H1 (cell line): ENCODE measurements around the gene CD68.

Source experiments
- CREB1 ChIP-seq: IDR thresholded peaks from 2 replicates; pipeline ENCODE4 v1.6.1; 2012; ENCODE audit warnings: inconsistent platforms
- CTCF ChIP-seq, 3 experiments: IDR thresholded peaks; 1 replicate in 2 of 3; 2 replicates in 1 of 3; pipeline versions ENCODE4 v1.5.1 to v1.6.1; 2011; ENCODE audit warnings: low read length in 3 of 3, mild to moderate bottlenecking in 3 of 3, inconsistent platforms in 2 of 3, low read depth in 1 of 3, moderate library complexity in 1 of 3; ENCODE audit not compliant: insufficient read depth in 1 of 3; ENCODE audit errors: control extremely low read depth in 1 of 3
- EGR1 ChIP-seq: IDR thresholded peaks from 2 replicates; pipeline ENCODE4 v1.6.1; 2011; ENCODE audit warnings: low read depth, low read length, borderline replicate concordance
- EZH2 ChIP-seq: fragments of 200-600 bp; sonication (generic); IDR thresholded peaks from 2 replicates; pipeline ENCODE4 v1.7.1; 2012; ENCODE audit warnings: low read depth, mild to moderate bottlenecking, moderate library complexity, low read length, inconsistent platforms; ENCODE audit not compliant: severe bottlenecking
- FOSL1 ChIP-seq: IDR thresholded peaks from 2 replicates; pipeline ENCODE4 v1.6.1; 2011; ENCODE audit warnings: mild to moderate bottlenecking, low read depth, low read length, moderate library complexity; ENCODE audit not compliant: insufficient read depth
- HDAC2 ChIP-seq, 2 experiments: fragments of 300-600 bp in 1 of 2; sonication (generic) in 1 of 2; IDR thresholded peaks; 2 replicates each; pipeline ENCODE4 v1.6.1; 2011 to 2012; ENCODE audit warnings: low read depth in 2 of 2, low read length in 2 of 2, mild to moderate bottlenecking in 2 of 2, moderate library complexity in 2 of 2, borderline replicate concordance in 1 of 2, inconsistent platforms in 1 of 2
- NRF1 ChIP-seq: IDR thresholded peaks from 2 replicates; pipeline ENCODE4 v1.6.1; 2011; ENCODE audit warnings: mild to moderate bottlenecking, low read depth, low read length, improper control_type of control experiment
- POLR2A ChIP-seq, 2 experiments: IDR thresholded peaks; 1 replicate in 1 of 2; 2 replicates in 1 of 2; pipeline ENCODE4 v1.6.1; 2011; ENCODE audit warnings: low read depth in 2 of 2, low read length in 2 of 2, mild to moderate bottlenecking in 2 of 2; ENCODE audit errors: control extremely low read depth in 1 of 2
- POLR2AphosphoS5 ChIP-seq: IDR thresholded peaks from 2 replicates; pipeline ENCODE4 v1.6.1; 2011; ENCODE audit warnings: low read depth, low read length
- ZNF274 ChIP-seq: IDR thresholded peaks from 2 replicates; pipeline ENCODE4 v1.7.0; 2012; ENCODE audit warnings: low read length, borderline replicate concordance; ENCODE audit errors: extremely low read depth
- TF ChIP-seq, protein P1 (sequence below): IDR thresholded peaks from 2 replicates; pipeline ENCODE4 v1.6.1; 2011; ENCODE audit warnings: low read depth, mild to moderate bottlenecking, low read length; ENCODE audit not compliant: insufficient read depth

- no peak for TF ChIP-seq FOSL1
- TF ChIP-seq CREB1: no peak
- peak; percentile 82 to 96 (median 90) for TF ChIP-seq CTCF (IDR thresholded peaks at IDR 0.05; ENCODE audit: control extremely low read depth in 1 of 3, insufficient read depth in 1 of 3, low read depth in 1 of 3, low read length in 3 of 3)
- TF ChIP-seq, protein P1, sequence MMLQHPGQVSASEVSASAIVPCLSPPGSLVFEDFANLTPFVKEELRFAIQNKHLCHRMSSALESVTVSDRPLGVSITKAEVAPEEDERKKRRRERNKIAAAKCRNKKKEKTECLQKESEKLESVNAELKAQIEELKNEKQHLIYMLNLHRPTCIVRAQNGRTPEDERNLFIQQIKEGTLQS: no peak
- TF ChIP-seq ZNF274: no peak
- no peak for TF ChIP-seq HDAC2 (IDR thresholded peaks at IDR 0.05; ENCODE audit: borderline replicate concordance in 1 of 2, low read depth in 2 of 2, low read length in 2 of 2)
- TF ChIP-seq NRF1: no peak
- TF ChIP-seq POLR2AphosphoS5: peak; percentile 39; the same call in 1 of the 2 replicates
- TF ChIP-seq EZH2: no peak
- peak in 1 of 2 experiments; percentile 38; a peak in 2 of 3 replicates for TF ChIP-seq POLR2A (IDR thresholded peaks at IDR 0.05; ENCODE audit: control extremely low read depth in 1 of 2, low read depth in 2 of 2, low read length in 2 of 2)
- TF ChIP-seq EGR1: no peak
Observed at GRCh38 chr17:7560172-7561027, 19.0 kb upstream of the CD68 start.
